ENCODE results near the gene GPRC5A. TPM values are rescaled to one million over a fixed set of nuclear protein-coding genes. Genes with fewer than 3 reads are reported as not detected.

GPRC5A gene
- total and polyA plus RNA-seq, 2 donors (not counting 1 experiment from before 2014, with no cell fraction given): not detected

DNA sequence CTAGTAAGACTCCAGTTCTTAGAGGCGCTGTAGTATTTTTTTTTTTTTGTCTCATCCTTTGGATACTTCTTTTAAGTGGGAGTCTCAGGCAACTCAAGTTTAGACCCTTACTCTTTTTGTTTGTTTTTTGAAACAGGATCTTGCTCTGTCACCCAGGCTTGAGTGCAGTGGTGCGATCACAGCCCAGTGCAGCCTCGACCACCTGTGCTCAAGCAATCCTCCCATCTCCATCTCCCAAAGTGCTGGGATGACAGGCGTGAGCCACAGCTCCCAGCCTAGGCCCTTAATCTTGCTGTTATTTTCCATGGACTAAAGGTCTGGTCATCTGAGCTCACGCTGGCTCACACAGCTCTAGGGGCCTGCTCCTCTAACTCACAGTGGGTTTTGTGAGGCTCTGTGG is 21.3 kb downstream of the GPRC5A start:
- H4K20me1 ChIP-seq (ENCODE audit: control insufficient read depth, insufficient read depth, low read length, poor library complexity, severe bottlenecking): no peaks in the 10 kb centered on the region
- peaks cover 24% of the 10 kb centered on the region for H3K4me1 Mint-ChIP-seq
- peaks cover 10% of the 10 kb centered on the region for H3K27me3 Mint-ChIP-seq
- 78% methylated on average over 3 of the region's 5 CpGs for WGBS (ENCODE audit: insufficient coverage)
- H3K4me3 Mint-ChIP-seq: no peak overlapping the region
- no peak overlapping the region for H3K27ac Mint-ChIP-seq
- H3K4me1 ChIP-seq (ENCODE audit: control insufficient read depth in 2 of 2, insufficient read depth in 2 of 2, low read length in 2 of 2): peaks cover 22 to 29% of the 10 kb centered on the region in 2 donors
- no peak overlapping the region for H3K27ac ChIP-seq (ENCODE audit: low read length in 2 of 2)
- no peak overlapping the region for H3K4me3 ChIP-seq (ENCODE audit: control extremely low read depth in 1 of 5, extremely low read depth in 1 of 5, insufficient read depth in 1 of 5, low read depth in 2 of 5, low read length in 4 of 5)
- no peak overlapping the region for H3K4me2 ChIP-seq (replicated peaks; ENCODE audit: low read depth, low read length, poor library complexity, severe bottlenecking)
- ATAC-seq (ENCODE audit: low read depth): no peak
- H3K27me3 ChIP-seq (replicated peaks in 1 of 4; ENCODE audit: control extremely low read depth in 1 of 4, control insufficient read depth in 3 of 4, insufficient read depth in 4 of 4, low read length in 3 of 4): peaks cover 0 to 16% (median 6%) of the 10 kb centered on the region in 4 experiments
- CTCF ChIA-PET: interaction anchor here (10.4 kb wide), 1 partner anchor 299 kb away, joined by 275 read pairs; no protein-coding TSS in a partner anchor
- no peak overlapping the region for H3K9ac ChIP-seq (ENCODE audit: low read length)
- TF ChIP-seq, protein P1, sequence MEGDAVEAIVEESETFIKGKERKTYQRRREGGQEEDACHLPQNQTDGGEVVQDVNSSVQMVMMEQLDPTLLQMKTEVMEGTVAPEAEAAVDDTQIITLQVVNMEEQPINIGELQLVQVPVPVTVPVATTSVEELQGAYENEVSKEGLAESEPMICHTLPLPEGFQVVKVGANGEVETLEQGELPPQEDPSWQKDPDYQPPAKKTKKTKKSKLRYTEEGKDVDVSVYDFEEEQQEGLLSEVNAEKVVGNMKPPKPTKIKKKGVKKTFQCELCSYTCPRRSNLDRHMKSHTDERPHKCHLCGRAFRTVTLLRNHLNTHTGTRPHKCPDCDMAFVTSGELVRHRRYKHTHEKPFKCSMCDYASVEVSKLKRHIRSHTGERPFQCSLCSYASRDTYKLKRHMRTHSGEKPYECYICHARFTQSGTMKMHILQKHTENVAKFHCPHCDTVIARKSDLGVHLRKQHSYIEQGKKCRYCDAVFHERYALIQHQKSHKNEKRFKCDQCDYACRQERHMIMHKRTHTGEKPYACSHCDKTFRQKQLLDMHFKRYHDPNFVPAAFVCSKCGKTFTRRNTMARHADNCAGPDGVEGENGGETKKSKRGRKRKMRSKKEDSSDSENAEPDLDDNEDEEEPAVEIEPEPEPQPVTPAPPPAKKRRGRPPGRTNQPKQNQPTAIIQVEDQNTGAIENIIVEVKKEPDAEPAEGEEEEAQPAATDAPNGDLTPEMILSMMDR (IDR thresholded peaks at IDR 0.05): no peak
- TF ChIP-seq EZH2 (IDR thresholded peaks at IDR 0.05; ENCODE audit: borderline replicate concordance, insufficient read depth, low read depth, low read length, poor library complexity, severe bottlenecking): no peak
- intact Hi-C loops (cut with micrococcal nuclease): loop anchor here (10.0 kb wide), 1 partner anchor 952 kb away; no protein-coding TSS in a partner anchor
- peaks cover 0 to 3% (median 0%) of the 10 kb centered on the region in 3 donors for H3K9me3 ChIP-seq (ENCODE audit: control extremely low read depth in 1 of 3, control insufficient read depth in 2 of 3, insufficient read depth in 1 of 3, low read length in 2 of 3)
- no peaks in the 10 kb centered on the region for H3K79me2 ChIP-seq (ENCODE audit: control insufficient read depth, insufficient read depth, low read length)
- H2AFZ ChIP-seq (ENCODE audit: insufficient read depth, low read depth, low read length, poor library complexity, severe bottlenecking): no peak overlapping the region
- POLR2A ChIA-PET: no interaction called here
- no peak for DNase-seq
- H3K9me3 Mint-ChIP-seq (ENCODE audit: insufficient read depth): no peaks in the 10 kb centered on the region
- H3K36me3 ChIP-seq (replicated peaks in 1 of 2; ENCODE audit: control extremely low read depth in 1 of 2, control insufficient read depth in 1 of 2, extremely low read depth in 1 of 2, insufficient read depth in 2 of 2, low read length in 1 of 2): no peaks in the 10 kb centered on the region

DNA sequence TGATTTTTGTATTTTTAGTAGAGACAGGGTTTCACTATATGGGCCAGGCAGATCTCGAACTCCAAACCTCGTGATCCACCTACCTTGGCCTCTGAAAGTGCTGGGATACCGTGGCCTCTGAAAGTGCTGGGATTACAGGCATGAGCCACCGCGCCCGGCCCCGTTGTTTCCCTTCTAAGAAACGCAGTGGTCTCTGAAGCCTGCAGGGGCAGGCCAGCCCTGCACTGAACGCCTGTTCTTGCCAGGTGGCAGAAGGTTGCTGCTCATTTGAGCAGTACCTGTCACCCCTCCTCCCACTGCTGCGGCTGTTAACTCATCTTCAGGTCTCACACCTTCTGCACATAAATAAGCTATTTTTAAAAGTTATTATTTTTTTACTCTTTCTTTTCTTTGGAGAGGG is 24.3 kb downstream of the GPRC5A start:
- H3K4me1 Mint-ChIP-seq: peaks cover 7% of the 10 kb centered on the region
- H3K9me3 ChIP-seq (ENCODE audit: control extremely low read depth in 1 of 3, control insufficient read depth in 2 of 3, insufficient read depth in 1 of 3, low read length in 2 of 3): peaks cover 0 to 3% (median 0%) of the 10 kb centered on the region in 3 donors
- 84% methylated on average over 9 of the region's 10 CpGs for WGBS (ENCODE audit: insufficient coverage)
- H3K27me3 ChIP-seq (replicated peaks in 1 of 4; ENCODE audit: control extremely low read depth in 1 of 4, control insufficient read depth in 3 of 4, insufficient read depth in 4 of 4, low read length in 3 of 4): peaks cover 0 to 16% (median 6%) of the 10 kb centered on the region in 4 experiments
- H3K9me3 Mint-ChIP-seq (ENCODE audit: insufficient read depth): no peaks in the 10 kb centered on the region
- no peaks in the 10 kb centered on the region for H3K36me3 ChIP-seq (replicated peaks in 1 of 2; ENCODE audit: control extremely low read depth in 1 of 2, control insufficient read depth in 1 of 2, extremely low read depth in 1 of 2, insufficient read depth in 2 of 2, low read length in 1 of 2)
- ChIA-PET POLR2A (no interaction called here), CTCF (interaction anchor here (0.6 to 10.4 kb wide), 19 partner anchors 11 to 1086 kb away, joined by 3 to 275 read pairs (median 4); no protein-coding TSS in a partner anchor)
- no peak overlapping the region for H2AFZ ChIP-seq (ENCODE audit: insufficient read depth, low read depth, low read length, poor library complexity, severe bottlenecking)
- DNase-seq (no peak), ATAC-seq (ENCODE audit: low read depth) (no peak)
- peaks cover 17% of the 10 kb centered on the region for H3K27me3 Mint-ChIP-seq
- H3K9ac ChIP-seq (ENCODE audit: low read length): no peak overlapping the region
- H3K79me2 ChIP-seq (ENCODE audit: control insufficient read depth, insufficient read depth, low read length): no peaks in the 10 kb centered on the region
- no peak overlapping the region for H3K4me3 ChIP-seq (ENCODE audit: control extremely low read depth in 1 of 5, extremely low read depth in 1 of 5, insufficient read depth in 1 of 5, low read depth in 2 of 5, low read length in 4 of 5)
- H3K4me2 ChIP-seq (replicated peaks; ENCODE audit: low read depth, low read length, poor library complexity, severe bottlenecking): no peak overlapping the region
- peaks cover 5 to 9% of the 10 kb centered on the region in 2 donors for H3K4me1 ChIP-seq (ENCODE audit: control insufficient read depth in 2 of 2, insufficient read depth in 2 of 2, low read length in 2 of 2)
- no peak for TF ChIP-seq EZH2 (IDR thresholded peaks at IDR 0.05; ENCODE audit: borderline replicate concordance, insufficient read depth, low read depth, low read length, poor library complexity, severe bottlenecking)
- TF ChIP-seq, protein P1 (IDR thresholded peaks at IDR 0.05): no peak
- intact Hi-C loops (cut with micrococcal nuclease): loop anchor here (1.0 to 10.0 kb wide), 8 partner anchors 87 to 949 kb away; partner anchors contain the start of gene HEBP1
- H3K27ac Mint-ChIP-seq: no peak overlapping the region
- no peak overlapping the region for H3K27ac ChIP-seq (ENCODE audit: low read length in 2 of 2)
- H4K20me1 ChIP-seq (ENCODE audit: control insufficient read depth, insufficient read depth, low read length, poor library complexity, severe bottlenecking): no peaks in the 10 kb centered on the region
- no peak overlapping the region for H3K4me3 Mint-ChIP-seq
